AG04449 (cell line): ENCODE data around the gene OR52E6.

Source experiments
- CTCF ChIA-PET: fragments of 350-600 bp; formaldehyde crosslinking; extraction: SDS; loops from one replicate; lab custom pipeline; 2021; ENCODE audit warnings: antibody characterized with exemption; lab: Yijun Ruan, JAX
- POLR2A ChIA-PET: fragments of 400-600, 350-600 bp; formaldehyde crosslinking; extraction: SDS; loops from one replicate; lab custom pipeline; 2020; ENCODE audit warnings: antibody characterized with exemption, inconsistent platforms; lab: Yijun Ruan, JAX
- DNase-seq: peaks from one replicate; pipeline ENCODE4 v3.0.0-alpha.2; 2010; ENCODE audit warnings: low read depth, low spot score
- H3K4me3 ChIP-seq: 2 replicates; pipeline ENCODE4 v1.5.1; 2011; ENCODE audit warnings: low read depth, mild to moderate bottlenecking, control low read depth, low read length
- CTCF ChIP-seq: IDR thresholded peaks from one replicate; pipeline ENCODE4 v1.5.1; 2011; ENCODE audit warnings: mild to moderate bottlenecking, moderate library complexity, low read length, control low read depth, inconsistent platforms; ENCODE audit not compliant: insufficient read depth; ENCODE audit errors: missing control alignments

The OR52E6 gene

GRCh38 chr11:5837695-5838094, 4.0 kb downstream of the OR52E6 start:
- no peak overlapping the region for H3K4me3 ChIP-seq
- no peak for TF ChIP-seq CTCF
- POLR2A ChIA-PET = no interaction called here
- CTCF ChIA-PET = no interaction called here
- no peak for DNase-seq

GRCh38 chr11:5833446-5833845, 8.3 kb downstream of the OR52E6 start:
- no peak for DNase-seq
- no peak overlapping the region for H3K4me3 ChIP-seq
- POLR2A ChIA-PET = no interaction called here
- CTCF ChIA-PET = no interaction called here
- no peak for TF ChIP-seq CTCF

- no peak overlapping the region for H3K4me3 ChIP-seq
- ChIA-PET POLR2A (no interaction called here), CTCF (no interaction called here)
- DNase-seq = no peak
- TF ChIP-seq CTCF = no peak
Measured at GRCh38 chr11:5831196-5831829, 10.4 kb downstream of the OR52E6 start.

DNA sequence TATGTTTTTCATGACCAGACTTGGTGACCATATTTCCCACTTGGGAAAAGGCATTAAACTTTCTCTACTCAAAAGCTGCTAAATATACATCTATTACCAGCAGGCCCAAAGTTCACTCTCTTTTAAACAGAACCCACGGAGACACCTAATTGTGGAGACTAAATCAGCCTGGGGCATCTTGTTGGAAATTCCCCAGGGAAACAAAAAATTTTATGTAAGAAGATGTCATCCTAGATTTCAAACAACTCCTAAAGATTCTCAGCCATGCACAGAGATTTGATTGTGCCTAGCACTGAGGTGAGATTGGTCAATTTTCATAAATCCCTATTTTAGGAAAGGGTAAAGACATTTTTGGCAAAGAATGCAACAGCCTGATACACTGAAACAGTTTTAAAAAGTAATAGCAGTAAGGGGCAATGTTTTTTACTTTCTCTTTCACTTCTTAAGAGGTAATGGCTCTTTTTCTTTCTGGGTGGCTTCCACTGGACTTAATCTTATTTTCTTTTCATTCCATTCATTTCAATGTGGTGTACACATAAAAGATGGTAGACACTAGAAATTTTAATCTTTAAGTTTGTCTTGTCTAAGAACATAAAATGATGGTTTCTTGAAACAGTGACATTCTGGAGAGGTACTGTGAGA, 23.3 kb downstream of the OR52E6 start:
- CTCF ChIA-PET = no interaction called here

GRCh38 chr11:5815534-5815933, 26.2 kb downstream of the OR52E6 start:
- DNase-seq = no peak
- POLR2A ChIA-PET = no interaction called here
- H3K4me3 ChIP-seq = no peak overlapping the region

More for the DNA sequence above, 23.3 kb downstream of the OR52E6 start:
- no peak for DNase-seq
- POLR2A ChIA-PET = no interaction called here
- no peak for TF ChIP-seq CTCF
- H3K4me3 ChIP-seq = no peak overlapping the region

More at GRCh38 chr11:5815534-5815933, 26.2 kb downstream of the OR52E6 start:
- CTCF ChIA-PET = no interaction called here
- TF ChIP-seq CTCF = no peak
